Fibroblast of pulmonary artery (primary cell): ENCODE data around the gene PTX3.

ENCODE experiments used
- DNase-seq: peaks from one replicate; pipeline ENCODE4 v3.0.0-alpha.2; 2010; ENCODE audit warnings: low read depth
- H3K4me3 ChIP-seq: replicated peaks from 2 replicates; pipeline ENCODE4 v1.5.1; 2011; ENCODE audit warnings: low read depth, mild to moderate bottlenecking, control low read depth, low read length, moderate library complexity
- CTCF ChIP-seq: IDR thresholded peaks from 2 replicates; pipeline ENCODE4 v1.5.1; 2011; ENCODE audit warnings: mild to moderate bottlenecking, control low read depth, low read length, inconsistent platforms; ENCODE audit errors: missing control alignments

Gene PTX3

GRCh38 chr3:157436583-157437291, at the start of gene PTX3:
TSS of gene PTX3 (plus strand) at chr3:157436850. CDS start at chr3:157436934, 84 bp downstream.
- H3K4me3 ChIP-seq = peak within 1 kb of the TSS; percentile 73
- no peak for TF ChIP-seq CTCF
- DNase-seq = peak; percentile 95

- H3K4me3 ChIP-seq = no peak overlapping the region
- no peak for DNase-seq
- no peak for TF ChIP-seq CTCF
These were observed 48.8 kb upstream of the PTX3 start for GRCh38 chr3:157387708-157388435.

DNA sequence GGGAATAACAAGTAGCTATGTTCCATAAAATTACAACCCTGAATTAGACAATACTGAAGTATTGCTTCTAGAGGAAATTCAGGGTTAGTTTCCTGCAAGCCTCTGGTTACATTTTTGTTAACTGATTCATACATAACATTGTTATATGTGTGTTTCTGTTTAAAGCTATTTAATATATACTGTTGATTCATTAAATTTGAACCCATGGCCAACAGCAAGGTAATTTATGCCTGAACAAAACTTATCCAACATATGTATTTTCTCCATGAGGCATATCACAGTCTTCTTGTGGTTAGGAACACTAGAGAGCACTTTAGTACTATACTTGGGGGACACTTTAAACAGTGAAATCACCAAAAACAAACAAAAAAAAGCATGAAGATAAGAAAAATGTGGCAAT, 47.7 kb upstream of the PTX3 start:
- no peak for TF ChIP-seq CTCF
- DNase-seq = peak; percentile 44

DNA sequence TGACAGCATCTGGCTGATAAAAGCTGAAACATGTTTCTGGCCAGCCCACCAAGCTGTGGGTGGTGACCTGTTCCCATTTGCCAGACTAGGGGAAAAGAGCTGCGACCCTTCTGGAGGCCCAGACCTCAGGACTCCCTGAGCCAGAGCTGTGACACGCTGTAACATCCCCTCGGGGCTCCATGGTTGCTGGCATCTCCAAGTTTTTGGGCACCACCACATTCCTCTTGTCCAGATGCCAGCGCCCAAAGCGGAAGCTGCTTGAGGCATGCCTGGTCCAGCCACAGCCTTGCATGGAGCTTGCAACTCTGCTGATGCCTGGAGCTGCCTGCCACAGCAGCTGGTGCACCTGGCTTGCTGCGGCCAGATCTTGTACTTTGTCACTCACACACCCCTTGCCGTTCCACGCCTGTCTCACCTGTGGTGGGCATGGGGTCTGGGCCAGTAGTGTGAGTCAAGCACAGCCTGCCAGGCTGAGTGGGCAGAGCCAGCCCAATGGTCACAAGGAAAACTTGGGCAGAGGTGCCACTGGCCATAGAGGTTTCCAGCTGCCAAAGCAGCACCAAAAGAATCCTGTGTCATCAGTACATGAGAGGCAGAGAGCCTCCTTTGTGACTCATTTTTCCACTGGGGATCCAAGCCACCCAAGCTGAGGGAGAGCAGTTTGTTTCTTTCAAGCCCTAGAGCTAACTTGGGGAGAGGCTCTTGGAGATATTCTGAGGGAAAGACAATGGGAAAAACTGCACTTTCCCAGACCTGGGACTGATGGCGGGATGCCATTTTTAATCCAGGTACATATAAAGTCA, 45.7 kb upstream of the PTX3 start:
- H3K4me3 ChIP-seq = no peak overlapping the region
- TF ChIP-seq CTCF = no peak
- no peak for DNase-seq

More for the DNA sequence above, 47.7 kb upstream of the PTX3 start:
- H3K4me3 ChIP-seq = no peak overlapping the region

DNA sequence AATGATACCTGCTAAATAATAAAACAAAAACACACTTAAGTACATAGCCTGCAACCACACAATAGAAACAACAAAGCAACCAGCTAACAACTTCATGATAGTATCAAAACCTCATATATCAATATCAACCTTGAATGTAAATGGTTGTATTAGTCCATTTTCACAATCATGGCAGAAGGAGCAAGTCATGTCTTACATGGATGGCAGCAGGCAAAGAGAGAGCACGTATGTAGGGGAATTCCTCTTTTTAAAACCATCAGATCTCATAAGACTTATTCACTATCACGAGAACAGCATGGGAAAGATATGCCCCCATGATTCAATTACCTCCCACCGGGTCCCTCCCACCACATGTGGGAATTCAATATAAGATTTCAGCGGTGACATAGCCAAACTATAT, 44.5 kb upstream of the PTX3 start:
- no peak for TF ChIP-seq CTCF
- no peak overlapping the region for H3K4me3 ChIP-seq
- no peak for DNase-seq

GRCh38 chr3:157393113-157393512, 43.5 kb upstream of the PTX3 start:
- TF ChIP-seq CTCF = no peak
- H3K4me3 ChIP-seq = no peak overlapping the region
- DNase-seq = peak; percentile 33
